ENCODE data around the gene PTGES2. TPM values are rescaled to one million over a fixed set of nuclear protein-coding genes. Genes with fewer than 3 reads are reported as not detected.

The PTGES2 gene
- total and polyA plus RNA-seq, 2 of the 13 experiments (the other 11 are each of a cell fraction or from before 2014, with no cell fraction given), result 63.7 to 79.8 TPM

GRCh38 chr9:128102861-128103588, 24.5 kb downstream of the PTGES2 start (continued):
- TF ChIP-seq NR1H2 (CRISPR knock-in tag; IDR thresholded peaks at IDR 0.05; ENCODE audit: borderline replicate concordance, low read depth), result peak; percentile 53; the same call in 1 of the 2 replicates
- TF ChIP-seq MTF2 (CRISPR knock-in tag; IDR thresholded peaks at IDR 0.05; ENCODE audit: borderline replicate concordance), result no peak
- peak; percentile 86; the same call in 1 of the 2 replicates for TF ChIP-seq CREBL2 (CRISPR knock-in tag; IDR thresholded peaks at IDR 0.05; ENCODE audit: borderline replicate concordance)
- TF ChIP-seq ZNF546 (CRISPR knock-in tag; conservative IDR thresholded peaks at IDR 0.05), result 0 out of 2 replicates have a peak, but pooled peaks have one; percentile 61
- peak; percentile 97 for TF ChIP-seq ZNF543 (CRISPR knock-in tag; IDR thresholded peaks at IDR 0.05)
- TF ChIP-seq ETV5 (CRISPR knock-in tag; IDR thresholded peaks at IDR 0.05; ENCODE audit: borderline replicate concordance), result peak; percentile 99
- TF ChIP-seq SALL1 (CRISPR knock-in tag; IDR thresholded peaks at IDR 0.05), result peak; percentile 98
- 0 out of 2 replicates have a peak, but pooled peaks have one; percentile 23 for TF ChIP-seq TMF1 (CRISPR knock-in tag; IDR thresholded peaks at IDR 0.05; ENCODE audit: low read depth)
- TF ChIP-seq ZNF639 (CRISPR knock-in tag; conservative IDR thresholded peaks at IDR 0.05), result peak; percentile 57; the same call in 1 of the 2 replicates
- peak; percentile 93; the same call in 1 of the 2 replicates for TF ChIP-seq ZNF564 (CRISPR knock-in tag; IDR thresholded peaks at IDR 0.05)
- peak; percentile 98 for TF ChIP-seq ZNF788 (CRISPR knock-in tag; IDR thresholded peaks at IDR 0.05; ENCODE audit: borderline replicate concordance)
- no peak for TF ChIP-seq ZFP90 (CRISPR knock-in tag; IDR thresholded peaks at IDR 0.05; ENCODE audit: borderline replicate concordance)
- peak; percentile 90; the same call in 1 of the 2 replicates for TF ChIP-seq THAP7 (CRISPR knock-in tag; IDR thresholded peaks at IDR 0.05)
- TF ChIP-seq ZBTB33 (CRISPR knock-in tag; IDR thresholded peaks at IDR 0.05), result peak; percentile 69; the same call in 1 of the 2 replicates
- peak; percentile 97 for TF ChIP-seq KLF11 (CRISPR knock-in tag; IDR thresholded peaks at IDR 0.05)
- TF ChIP-seq ELF3 (CRISPR knock-in tag; IDR thresholded peaks at IDR 0.05), result peak; percentile 94
- peak; percentile 93 for TF ChIP-seq SKI (IDR thresholded peaks at IDR 0.05; ENCODE audit: partially characterized antibody)
- peak; percentile 58 for TF ChIP-seq ATF7-NPFF (CRISPR knock-in tag; IDR thresholded peaks at IDR 0.05; ENCODE audit: low read depth)
- peak; percentile 93 for TF ChIP-seq NCOA2 (CRISPR knock-in tag; IDR thresholded peaks at IDR 0.05)
- no peak; the same call in 1 of the 2 replicates for TF ChIP-seq FOXJ3 (CRISPR knock-in tag; IDR thresholded peaks at IDR 0.05; ENCODE audit: borderline replicate concordance)
- no peak for TF ChIP-seq ZMAT5 (CRISPR knock-in tag; IDR thresholded peaks at IDR 0.05; ENCODE audit: borderline replicate concordance, low read depth)
- no peak for TF ChIP-seq HOXA7 (CRISPR knock-in tag; IDR thresholded peaks at IDR 0.05)
- peak; percentile 94 for TF ChIP-seq ZNF710 (CRISPR knock-in tag; IDR thresholded peaks at IDR 0.05; ENCODE audit: borderline replicate concordance)
